Immature natural killer cell (primary cell): ENCODE results near the gene OR2T2. TPM values are rescaled to one million over a fixed set of nuclear protein-coding genes. Genes with fewer than 3 reads are reported as not detected.
"Not testable (repeated sequence)": the region's sequence is repeated elsewhere in the genome, so short reads cannot be mapped to it uniquely, and the experiment has no call there.

ENCODE experiments used
- DNase-seq, 3 donors: peaks; one replicate each; pipeline ENCODE4 v3.0.0; 2022; ENCODE audit warnings: mixed read lengths in 1 of 3
- H3K27ac Mint-ChIP-seq, 6 donors: one replicate each; pipeline ENCODE4 v1.8.0; 2020; ENCODE audit warnings: mixed read lengths in 6 of 6, mild to moderate bottlenecking in 5 of 6, inconsistent platforms in 4 of 6, moderate library complexity in 3 of 6
- H3K27me3 Mint-ChIP-seq, 3 donors: one replicate each; pipeline ENCODE4 v1.8.0; 2020 to 2021; ENCODE audit warnings: low read depth in 3 of 3, mild to moderate bottlenecking in 3 of 3, mixed read lengths in 3 of 3, moderate library complexity in 3 of 3, inconsistent platforms in 1 of 3
- H3K36me3 Mint-ChIP-seq, 3 donors: one replicate each; pipeline ENCODE4 v1.8.0; 2020; ENCODE audit warnings: mixed read lengths in 3 of 3, inconsistent platforms in 2 of 3, mild to moderate bottlenecking in 2 of 3
- H3K4me1 Mint-ChIP-seq, 2 donors: one replicate each; pipeline ENCODE4 v1.8.0; 2020; ENCODE audit warnings: inconsistent platforms in 2 of 2, mild to moderate bottlenecking in 2 of 2, mixed read lengths in 2 of 2, moderate library complexity in 1 of 2
- H3K4me3 Mint-ChIP-seq, 5 donors: one replicate each; pipeline ENCODE4 v1.8.0; 2020; ENCODE audit warnings: mild to moderate bottlenecking in 5 of 5, mixed read lengths in 5 of 5, inconsistent platforms in 3 of 5, moderate library complexity in 3 of 5
- H3K9me3 Mint-ChIP-seq, 6 donors: one replicate each; pipeline ENCODE4 v1.8.0; 2020; ENCODE audit warnings: mild to moderate bottlenecking in 6 of 6, mixed read lengths in 6 of 6, inconsistent platforms in 4 of 6, moderate library complexity in 3 of 6
- polyA plus RNA-seq, 3 donors: library from polyadenylated mRNA; unstranded; fragments of 300-500 nt; fragmentation: Illumina TruSeq; gene quantifications; one replicate each; pipeline ENCODE4 v1.2.3, GENCODE V29; 2021

Gene OR2T2
- polyA plus RNA-seq = not detected

DNA sequence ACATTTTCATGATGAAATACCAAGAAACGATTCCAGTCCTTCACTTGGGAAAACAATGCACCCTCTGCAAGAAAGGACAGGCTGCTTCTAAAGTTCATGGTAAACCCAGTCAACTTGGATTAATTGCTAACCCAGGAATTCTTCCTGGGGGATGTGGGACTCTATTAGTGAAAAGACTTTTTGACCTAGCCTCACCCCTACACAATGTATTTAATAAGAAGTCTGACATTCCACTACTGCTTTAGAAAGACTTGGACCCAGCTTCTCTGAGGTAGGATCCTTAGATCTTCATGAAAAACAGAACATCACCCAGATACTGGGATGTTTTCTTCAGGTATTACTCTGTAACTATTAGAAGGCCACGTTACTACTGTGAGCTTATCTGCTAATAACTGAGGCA is at the start of gene OR2T2:
Gene OR2T2, plus strand, starts transcription at position 239 of the 400 bp plus-strand sequence. CDS start 7,161 bp downstream, outside the sequence.
- DNase-seq, H3K4me3 Mint-ChIP-seq, H3K27ac Mint-ChIP-seq, H3K27me3 Mint-ChIP-seq, H3K4me1 Mint-ChIP-seq, H3K36me3 Mint-ChIP-seq, H3K9me3 Mint-ChIP-seq: not testable (repeated sequence)

- Mint-ChIP-seq H3K27me3 (no peaks in the 10 kb centered on the region), H3K4me3 (no peak within 1 kb of the TSS), H3K9me3 (no peaks in the 10 kb centered on the region), H3K27ac (no peak within 1 kb of the TSS), H3K36me3 (no peaks in the 10 kb centered on the region), H3K4me1 (no peaks in the 10 kb centered on the region)
- DNase-seq = no peak
Observed at GRCh38 chr1:248402748-248403147, 42.7 kb upstream of the OR2T2 start, which contains the start of gene OR2T1. Gene OR2T1, plus strand, starts transcription at chr1:248403048. Its CDS starts 3,100 bp downstream, at chr1:248406148.

DNA sequence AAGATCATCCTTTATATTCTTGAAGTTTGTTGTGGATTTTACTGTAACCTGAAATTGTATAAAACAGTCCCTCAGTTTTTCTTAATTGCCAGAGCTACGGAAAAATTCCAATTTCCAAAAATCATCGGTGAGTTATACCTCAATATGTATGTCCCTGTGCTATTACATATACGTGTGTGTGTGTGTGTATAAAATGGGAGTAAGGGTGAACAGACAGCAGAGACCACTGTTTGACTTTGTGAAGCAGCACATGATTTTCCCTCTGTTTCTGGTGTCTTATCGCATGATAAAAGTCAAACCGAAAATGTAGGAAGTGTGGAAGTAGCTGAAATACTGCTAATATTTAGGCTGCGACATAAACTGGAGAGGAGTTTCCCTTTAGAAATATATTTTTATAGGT is 41.4 kb upstream of the OR2T2 start:
- H3K27me3 Mint-ChIP-seq = no peaks in the 10 kb centered on the region
- H3K27ac Mint-ChIP-seq = no peak overlapping the region
- H3K9me3 Mint-ChIP-seq = peaks cover 0 to under 1% (median 0%) of the 10 kb centered on the region in 6 donors
- no peak overlapping the region for H3K4me3 Mint-ChIP-seq
- H3K36me3 Mint-ChIP-seq = no peaks in the 10 kb centered on the region
- no peak for DNase-seq
- no peaks in the 10 kb centered on the region for H3K4me1 Mint-ChIP-seq

GRCh38 chr1:248406721-248407692 is 38.4 kb upstream of the OR2T2 start:
- H3K4me1 Mint-ChIP-seq = no peaks in the 10 kb centered on the region
- peaks cover 0 to 1% (median 0%) of the 10 kb centered on the region in 3 donors for H3K27me3 Mint-ChIP-seq
- peaks cover 0 to 20% (median 1%) of the 10 kb centered on the region in 6 donors for H3K9me3 Mint-ChIP-seq
- no peak overlapping the region for H3K27ac Mint-ChIP-seq
- DNase-seq = no peak
- no peaks in the 10 kb centered on the region for H3K36me3 Mint-ChIP-seq
- H3K4me3 Mint-ChIP-seq = no peak overlapping the region

GRCh38 chr1:248416226-248416625 is 29.2 kb upstream of the OR2T2 start:
- no peak overlapping the region for H3K4me3 Mint-ChIP-seq
- peaks cover under 1 to 3% (median 2%) of the 10 kb centered on the region in 3 donors for H3K27me3 Mint-ChIP-seq
- DNase-seq = no peak
- no peak overlapping the region for H3K27ac Mint-ChIP-seq
- peaks cover 0 to 22% (median 4%) of the 10 kb centered on the region in 6 donors for H3K9me3 Mint-ChIP-seq
- H3K36me3 Mint-ChIP-seq = no peaks in the 10 kb centered on the region
- H3K4me1 Mint-ChIP-seq = no peaks in the 10 kb centered on the region

GRCh38 chr1:248417854-248418253 is 27.6 kb upstream of the OR2T2 start:
- no peak for DNase-seq
- Mint-ChIP-seq H3K36me3 (no peaks in the 10 kb centered on the region), H3K4me1 (no peaks in the 10 kb centered on the region), H3K4me3 (no peak overlapping the region), H3K9me3 (peaks cover 2 to 22% (median 9%) of the 10 kb centered on the region in 6 donors), H3K27ac (no peak overlapping the region), H3K27me3 (peaks cover 0 to 3% (median 2%) of the 10 kb centered on the region in 3 donors)

DNA sequence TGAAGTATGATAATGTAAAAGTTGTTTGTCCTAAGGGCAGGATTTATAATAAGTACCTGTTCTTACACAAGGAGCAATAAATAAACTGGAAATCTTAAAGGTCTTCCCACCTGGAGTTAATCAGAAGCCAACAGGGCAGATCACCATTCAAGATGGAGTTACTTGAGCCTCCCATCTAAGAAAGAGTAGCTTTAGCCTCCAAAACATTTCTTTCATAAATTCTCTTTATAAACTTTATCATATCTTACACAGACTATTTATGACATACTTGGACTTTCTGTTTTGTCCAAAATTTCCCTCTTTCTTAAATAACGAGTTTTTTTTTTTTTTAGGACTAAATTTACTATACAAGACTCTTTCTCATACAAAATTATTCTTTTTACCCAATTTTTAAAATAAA is 24.1 kb upstream of the OR2T2 start:
- Mint-ChIP-seq H3K27me3 (peaks cover 0 to 2% (median 2%) of the 10 kb centered on the region in 3 donors), H3K36me3 (no peaks in the 10 kb centered on the region), H3K9me3 (peaks cover 2 to 15% (median 11%) of the 10 kb centered on the region in 6 donors), H3K4me1 (no peaks in the 10 kb centered on the region), H3K27ac (no peak overlapping the region), H3K4me3 (no peak overlapping the region)
- DNase-seq = no peak

DNA sequence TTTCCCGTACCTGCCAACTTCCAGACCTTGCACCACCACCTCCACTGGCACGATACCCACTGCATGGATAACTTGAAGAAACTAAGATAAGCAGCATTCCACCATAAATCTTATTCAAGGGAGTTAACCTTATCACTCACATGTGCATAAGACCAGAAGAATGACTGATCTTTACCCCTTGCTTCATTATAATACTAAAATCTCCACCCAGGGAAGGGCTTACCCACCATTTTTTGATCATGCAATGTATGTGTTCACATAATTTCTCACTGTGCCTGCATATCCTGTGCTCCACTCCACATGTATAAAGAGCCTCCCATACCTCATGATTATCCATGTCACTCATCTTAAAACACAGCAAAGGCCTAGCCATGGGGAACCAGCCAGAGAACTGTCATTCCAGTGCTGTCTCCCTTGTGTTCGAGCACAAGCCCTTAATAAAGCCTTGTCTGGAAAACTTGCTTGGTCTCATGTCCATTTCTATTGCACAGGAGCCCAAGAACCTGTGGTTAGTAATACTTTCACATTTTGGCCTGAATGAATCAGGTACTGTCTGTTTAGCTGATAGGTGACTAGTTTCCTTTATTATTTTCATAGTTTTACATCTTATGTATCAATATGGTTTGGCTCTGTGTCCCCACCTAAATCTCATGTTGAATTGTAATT is 17.8 kb upstream of the OR2T2 start:
- not testable (repeated sequence) for H3K4me3 Mint-ChIP-seq, DNase-seq, H3K36me3 Mint-ChIP-seq, H3K27ac Mint-ChIP-seq, H3K4me1 Mint-ChIP-seq, H3K27me3 Mint-ChIP-seq
- H3K9me3 Mint-ChIP-seq = peaks cover 0 to 12% (median 5%) of the 10 kb centered on the region in 6 donors

DNA sequence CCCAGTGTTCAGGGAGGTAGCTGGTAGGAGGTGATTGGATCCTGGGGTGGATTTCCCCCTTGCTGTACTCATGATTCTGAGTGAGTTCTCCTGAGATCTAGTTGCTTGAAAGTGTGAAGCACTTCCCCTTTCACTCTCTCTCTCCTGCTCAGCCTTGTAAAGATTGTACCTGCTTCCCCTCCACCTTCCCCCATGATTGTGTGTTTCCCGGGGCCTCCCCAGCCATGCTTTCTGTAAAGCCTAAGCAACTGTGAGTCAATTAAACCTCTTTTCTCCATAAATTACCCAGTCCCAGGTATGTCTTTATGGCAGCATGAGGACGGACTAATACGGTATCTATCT is 17.3 kb upstream of the OR2T2 start:
- not testable (repeated sequence) for H3K27me3 Mint-ChIP-seq, H3K4me3 Mint-ChIP-seq, DNase-seq, H3K4me1 Mint-ChIP-seq, H3K27ac Mint-ChIP-seq, H3K36me3 Mint-ChIP-seq
- H3K9me3 Mint-ChIP-seq = peaks cover 0 to 10% (median 1%) of the 10 kb centered on the region in 6 donors

DNA sequence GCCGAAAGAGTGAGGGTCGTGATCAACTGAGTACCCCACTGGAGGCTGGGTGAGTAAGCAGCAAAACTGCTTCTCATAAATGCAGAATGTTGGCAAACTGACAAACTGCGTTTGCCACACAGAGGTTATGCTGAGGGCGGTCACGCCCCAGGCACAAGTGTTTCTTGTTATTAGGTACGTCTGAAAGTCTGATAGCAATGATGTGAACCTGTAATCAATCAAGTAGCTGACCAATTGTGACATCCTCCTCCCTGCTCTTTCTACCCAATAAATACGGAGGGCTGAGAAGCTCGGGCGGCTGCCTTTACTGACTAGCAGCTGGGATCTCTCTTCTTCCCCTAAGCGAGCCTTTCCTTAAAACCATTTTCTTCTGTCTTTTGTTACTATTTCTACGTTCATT is 13.8 kb upstream of the OR2T2 start:
- not testable (repeated sequence) for H3K9me3 Mint-ChIP-seq, H3K27me3 Mint-ChIP-seq, H3K4me3 Mint-ChIP-seq, H3K4me1 Mint-ChIP-seq, DNase-seq, H3K36me3 Mint-ChIP-seq, H3K27ac Mint-ChIP-seq

DNA sequence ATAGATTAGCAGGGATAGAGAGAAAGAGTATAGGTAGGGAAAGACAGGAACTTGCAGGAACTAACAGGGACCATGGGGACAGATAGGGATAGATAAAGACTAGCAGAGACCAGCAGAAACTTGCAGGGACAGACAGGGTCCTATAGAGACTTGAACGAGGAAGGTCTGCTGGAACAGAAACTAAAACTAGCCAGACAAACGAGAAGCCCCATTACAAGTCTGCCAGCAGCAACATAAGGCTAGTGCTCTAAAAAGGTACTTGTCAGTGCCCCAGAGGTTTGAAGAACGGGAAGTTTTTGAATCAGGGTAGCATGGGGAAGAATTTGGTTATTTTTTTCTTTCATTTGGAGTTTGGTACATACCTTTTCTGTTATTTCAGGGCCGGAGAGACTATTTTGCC is 13.2 kb upstream of the OR2T2 start:
- H3K27me3 Mint-ChIP-seq, H3K9me3 Mint-ChIP-seq, DNase-seq, H3K4me1 Mint-ChIP-seq, H3K36me3 Mint-ChIP-seq, H3K4me3 Mint-ChIP-seq, H3K27ac Mint-ChIP-seq: not testable (repeated sequence)

GRCh38 chr1:248433811-248434415 is 11.5 kb upstream of the OR2T2 start:
- DNase-seq, H3K27me3 Mint-ChIP-seq, H3K27ac Mint-ChIP-seq, H3K9me3 Mint-ChIP-seq, H3K4me3 Mint-ChIP-seq, H3K36me3 Mint-ChIP-seq, H3K4me1 Mint-ChIP-seq: not testable (repeated sequence)

DNA sequence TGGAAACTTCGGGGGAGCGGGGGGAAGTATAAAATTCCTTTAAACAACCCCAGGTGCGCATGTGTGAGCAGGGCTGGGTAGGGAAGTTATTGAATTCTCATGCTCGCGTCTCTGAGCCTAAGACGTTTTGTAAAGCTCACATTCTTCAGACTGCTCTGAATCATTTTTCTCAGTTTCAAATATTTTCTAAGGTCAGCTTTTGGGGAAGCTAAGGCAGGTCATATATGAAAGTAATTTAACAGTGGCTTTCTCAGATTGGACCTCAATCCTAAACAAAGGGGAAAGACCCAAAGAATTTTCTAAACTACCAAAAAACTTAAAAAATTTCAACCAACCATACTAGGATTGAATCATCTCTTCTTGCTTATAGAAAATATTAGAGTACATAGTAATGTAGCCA is 10.5 kb upstream of the OR2T2 start:
- H3K27ac Mint-ChIP-seq, H3K4me3 Mint-ChIP-seq, DNase-seq, H3K4me1 Mint-ChIP-seq, H3K9me3 Mint-ChIP-seq, H3K36me3 Mint-ChIP-seq, H3K27me3 Mint-ChIP-seq: not testable (repeated sequence)

DNA sequence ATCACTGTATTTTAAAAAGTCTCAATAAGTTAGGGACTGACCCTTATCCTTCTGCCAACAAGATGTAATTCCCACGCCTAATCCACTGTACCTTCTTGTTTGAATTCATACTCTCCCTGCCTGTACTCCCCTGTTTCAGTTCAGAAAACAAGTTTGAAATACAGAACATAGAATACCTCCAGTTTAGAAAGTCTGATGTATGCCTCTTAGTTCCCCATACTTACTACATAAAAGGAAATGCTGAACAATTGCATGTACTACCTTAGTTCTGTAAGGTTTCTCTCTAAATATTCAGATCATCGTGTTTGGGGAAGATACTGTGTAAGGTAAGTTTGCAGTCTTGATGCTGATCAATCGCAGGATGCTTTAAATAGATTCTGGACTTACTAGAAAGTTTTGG is 9.1 kb upstream of the OR2T2 start:
- not testable (repeated sequence) for H3K27me3 Mint-ChIP-seq, H3K4me1 Mint-ChIP-seq, H3K36me3 Mint-ChIP-seq, H3K27ac Mint-ChIP-seq, DNase-seq, H3K9me3 Mint-ChIP-seq, H3K4me3 Mint-ChIP-seq
